Lower lobe of right lung (tissue), 2 donors: ENCODE results near the gene CIDEC. TPM values are rescaled to one million over a fixed set of nuclear protein-coding genes. Genes with fewer than 3 reads are reported as not detected.
"Not testable (repeated sequence)": the region's sequence is repeated elsewhere in the genome, so short reads cannot be mapped to it uniquely, and the experiment has no call there.

Source experiments
- ATAC-seq, 2 donors: fragments of 200-7000 bp; cut with Tn5 transposase; one replicate each; pipeline ENCODE4 v1.9.1; 2020 to 2022; ENCODE audit warnings: mild to moderate bottlenecking in 2 of 2, moderate library complexity in 2 of 2
- DNase-seq: peaks from one replicate; pipeline ENCODE4 v3.0.0-alpha.2; 2020
- H3K27ac ChIP-seq: fragments of 200-600 bp; one replicate; pipeline ENCODE4 v1.8.0; 2022
- H3K27me3 ChIP-seq: fragments of 200-600 bp; one replicate; pipeline ENCODE4 v1.8.0; 2022; ENCODE audit warnings: low read depth
- H3K36me3 ChIP-seq: fragments of 200-600 bp; one replicate; pipeline ENCODE4 v1.8.0; 2022; ENCODE audit warnings: mild to moderate bottlenecking
- H3K4me1 ChIP-seq: fragments of 200-600 bp; one replicate; pipeline ENCODE4 v1.8.0; 2022
- H3K4me3 ChIP-seq: fragments of 200-600 bp; one replicate; pipeline ENCODE4 v1.8.0; 2022; ENCODE audit warnings: mild to moderate bottlenecking
- H3K9me3 ChIP-seq: fragments of 200-600 bp; one replicate; pipeline ENCODE4 v1.8.0; 2022
- CTCF ChIP-seq: fragments of 200-600 bp; IDR thresholded peaks from one replicate; pipeline ENCODE4 v1.8.0; 2022; ENCODE audit warnings: antibody characterized with exemption, mild to moderate bottlenecking
- intact Hi-C: fragments of 100-400 bp; cut with DNase I; formaldehyde crosslinking; loops from one replicate; pipeline ENCODE4 v1.11.0; 2022
- total RNA-seq: library from RNA; stranded (reverse); fragmentation: NEBNext Ultra II Directional; extraction: Animal tissue kit (Norgen Biotek cat#: 25700); gene quantifications from one replicate; pipeline ENCODE4 v1.2.1, GENCODE V29; 2021
- donor health status: DM: no; HTN: yes; CAD: no; lungs with severe emphysema.

The CIDEC gene
- total RNA-seq, 1 donor from 2014 or later = not detected

- Histone ChIP-seq H3K27ac (no peak overlapping the region), H3K36me3 (no peaks in the 10 kb centered on the region), H3K4me3 (no peak overlapping the region), H3K27me3 (no peaks in the 10 kb centered on the region), H3K4me1 (no peaks in the 10 kb centered on the region), H3K9me3 (no peaks in the 10 kb centered on the region)
- no peak for ATAC-seq
- DNase-seq = no peak
- TF ChIP-seq CTCF = no peak
- intact Hi-C loops = no loop called here
These were observed 3.1 kb downstream of the CIDEC start for GRCh38 chr3:9876991-9877390.

DNA sequence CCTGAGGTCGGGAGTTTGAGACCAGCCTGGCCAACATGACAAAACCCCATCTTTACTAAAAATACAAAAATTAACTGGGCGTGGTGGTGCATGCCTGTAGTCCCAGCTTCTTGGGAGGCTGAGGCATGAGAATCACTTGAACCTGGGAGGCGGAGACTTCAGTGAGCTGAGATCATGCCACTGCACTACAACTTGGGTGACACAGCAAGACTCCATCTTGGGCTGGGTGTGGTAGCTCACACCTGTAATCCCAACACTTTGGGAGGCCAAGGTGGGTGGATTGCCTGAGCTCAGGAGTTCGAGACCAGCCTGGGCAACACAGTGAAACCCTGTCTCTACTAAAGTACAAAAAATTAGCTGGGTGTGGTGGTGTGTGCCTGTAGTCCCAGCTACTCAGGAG, 3.8 kb downstream of the CIDEC start:
- H3K36me3 ChIP-seq, H3K4me3 ChIP-seq, H3K9me3 ChIP-seq, H3K27me3 ChIP-seq, DNase-seq, intact Hi-C loops, H3K4me1 ChIP-seq, ATAC-seq, H3K27ac ChIP-seq: not testable (repeated sequence)

- Histone ChIP-seq H3K36me3 (no peaks in the 10 kb centered on the region), H3K4me3 (no peak overlapping the region), H3K9me3 (no peaks in the 10 kb centered on the region), H3K27ac (no peak overlapping the region), H3K27me3 (no peaks in the 10 kb centered on the region), H3K4me1 (no peaks in the 10 kb centered on the region)
- DNase-seq (no peak), ATAC-seq (no peak)
- TF ChIP-seq CTCF = no peak
- intact Hi-C loops = no loop called here
These were observed 4.6 kb downstream of the CIDEC start for GRCh38 chr3:9875448-9875847.

GRCh38 chr3:9872067-9872466, 8.0 kb downstream of the CIDEC start:
- ATAC-seq, intact Hi-C loops, H3K4me1 ChIP-seq: not testable (repeated sequence)

DNA sequence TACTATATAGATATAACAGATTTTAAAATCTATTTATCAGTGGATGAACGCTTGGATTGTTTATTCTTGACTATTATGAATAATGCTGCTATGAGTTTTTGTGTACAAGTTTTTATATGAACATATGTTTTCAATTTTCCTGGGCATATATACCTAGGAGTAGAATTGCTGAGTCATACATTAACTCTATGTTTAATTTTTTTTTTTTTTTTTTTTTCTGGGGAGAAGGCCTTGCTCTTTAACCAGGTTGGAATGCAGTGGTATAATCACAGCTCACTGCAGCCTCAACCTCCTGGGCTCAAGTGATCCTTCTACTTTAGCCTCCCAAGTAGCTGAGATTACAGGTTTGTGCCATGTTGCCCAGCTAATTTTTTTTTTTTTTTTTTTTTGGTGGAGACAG, 9.1 kb downstream of the CIDEC start:
- intact Hi-C loops = no loop called here
- no peak overlapping the region for H3K4me3 ChIP-seq
- no peak for TF ChIP-seq CTCF
- DNase-seq (no peak), ATAC-seq (no peak)
- no peaks in the 10 kb centered on the region for H3K9me3 ChIP-seq
- no peaks in the 10 kb centered on the region for H3K4me1 ChIP-seq
- H3K27ac ChIP-seq = no peak overlapping the region
- H3K36me3 ChIP-seq = no peaks in the 10 kb centered on the region
- no peaks in the 10 kb centered on the region for H3K27me3 ChIP-seq

More at GRCh38 chr3:9872067-9872466, 8.0 kb downstream of the CIDEC start:
- not testable (repeated sequence) for H3K36me3 ChIP-seq, H3K9me3 ChIP-seq, H3K4me3 ChIP-seq, DNase-seq, H3K27ac ChIP-seq, H3K27me3 ChIP-seq

GRCh38 chr3:9869955-9870354, 10.1 kb downstream of the CIDEC start:
- no peaks in the 10 kb centered on the region for H3K27me3 ChIP-seq
- TF ChIP-seq CTCF = no peak
- no peak overlapping the region for H3K27ac ChIP-seq
- H3K4me1 ChIP-seq = peaks cover 9% of the 10 kb centered on the region
- ATAC-seq = no peak
- H3K4me3 ChIP-seq = no peak overlapping the region
- H3K36me3 ChIP-seq = no peaks in the 10 kb centered on the region
- no peak for DNase-seq
- intact Hi-C loops = no loop called here
- H3K9me3 ChIP-seq = no peaks in the 10 kb centered on the region

- intact Hi-C loops = no loop called here
- no peak for TF ChIP-seq CTCF
- Histone ChIP-seq H3K27me3 (no peaks in the 10 kb centered on the region), H3K27ac (peak overlapping the region; percentile 11), H3K4me3 (no peak overlapping the region), H3K9me3 (no peaks in the 10 kb centered on the region), H3K36me3 (no peaks in the 10 kb centered on the region), H3K4me1 (peaks cover 35% of the 10 kb centered on the region)
- DNase-seq (no peak), ATAC-seq (no peak)
These were observed 12.9 kb downstream of the CIDEC start for GRCh38 chr3:9867106-9867505.
